Measurements from ENCODE around the gene PDE11A.
"Not testable (repeated sequence)": the region's sequence is repeated elsewhere in the genome, so short reads cannot be mapped to it uniquely, and the experiment has no call there.

GRCh38 chr2:178051257-178051656 lies 21.3 kb downstream of the PDE11A start:
- not testable (repeated sequence) for TF ChIP-seq CTCF (IDR thresholded peaks at IDR 0.05); POLR2A (IDR thresholded peaks at IDR 0.05; ENCODE audit: low read depth); EP300 (IDR thresholded peaks at IDR 0.05)
